ENCODE results near the gene OBSCN. TPM values are rescaled to one million over a fixed set of nuclear protein-coding genes. Genes with fewer than 3 reads are reported as not detected.
A peak's percentile ranks its signal among the peaks of the same experiment; 100 is the strongest.

Gene OBSCN
- total RNA-seq, 1 donor from 2014 or later = 316 TPM

DNA sequence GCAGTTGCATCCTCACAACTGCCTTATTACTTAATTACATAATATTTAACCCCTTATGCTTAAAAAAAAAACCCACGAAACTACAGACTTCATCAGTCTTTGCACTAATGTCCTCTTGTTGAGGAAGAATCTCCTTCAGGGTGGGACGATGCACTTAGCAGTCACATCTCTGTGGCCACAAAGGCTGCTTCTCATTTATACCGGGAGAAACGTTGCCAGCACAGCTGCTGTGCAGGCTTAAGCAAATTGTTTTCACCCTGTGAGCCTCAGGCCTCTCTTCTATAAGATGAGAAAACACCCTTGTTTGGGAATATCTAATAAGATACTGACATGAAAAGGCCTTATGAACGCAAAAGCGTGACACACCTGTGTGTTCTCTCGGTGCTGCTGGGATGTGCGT lies 2.9 kb upstream of the OBSCN start:
- Histone ChIP-seq H3K27ac (replicated peaks) (no peak overlapping the region), H3K4me1 (peaks cover 44% of the 10 kb centered on the region), H3K27me3 (ENCODE audit: low read depth) (peaks cover 9% of the 10 kb centered on the region), H3K36me3 (peaks cover 9% of the 10 kb centered on the region), H3K4me3 (no peak overlapping the region), H3K9me3 (replicated peaks) (peaks cover 3% of the 10 kb centered on the region)
- TF ChIP-seq, protein P1, sequence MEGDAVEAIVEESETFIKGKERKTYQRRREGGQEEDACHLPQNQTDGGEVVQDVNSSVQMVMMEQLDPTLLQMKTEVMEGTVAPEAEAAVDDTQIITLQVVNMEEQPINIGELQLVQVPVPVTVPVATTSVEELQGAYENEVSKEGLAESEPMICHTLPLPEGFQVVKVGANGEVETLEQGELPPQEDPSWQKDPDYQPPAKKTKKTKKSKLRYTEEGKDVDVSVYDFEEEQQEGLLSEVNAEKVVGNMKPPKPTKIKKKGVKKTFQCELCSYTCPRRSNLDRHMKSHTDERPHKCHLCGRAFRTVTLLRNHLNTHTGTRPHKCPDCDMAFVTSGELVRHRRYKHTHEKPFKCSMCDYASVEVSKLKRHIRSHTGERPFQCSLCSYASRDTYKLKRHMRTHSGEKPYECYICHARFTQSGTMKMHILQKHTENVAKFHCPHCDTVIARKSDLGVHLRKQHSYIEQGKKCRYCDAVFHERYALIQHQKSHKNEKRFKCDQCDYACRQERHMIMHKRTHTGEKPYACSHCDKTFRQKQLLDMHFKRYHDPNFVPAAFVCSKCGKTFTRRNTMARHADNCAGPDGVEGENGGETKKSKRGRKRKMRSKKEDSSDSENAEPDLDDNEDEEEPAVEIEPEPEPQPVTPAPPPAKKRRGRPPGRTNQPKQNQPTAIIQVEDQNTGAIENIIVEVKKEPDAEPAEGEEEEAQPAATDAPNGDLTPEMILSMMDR (IDR thresholded peaks at IDR 0.05; ENCODE audit: borderline replicate concordance) = no peak
- no peak for DNase-seq
- intact Hi-C loops (cut with micrococcal nuclease) = no loop called here

DNA sequence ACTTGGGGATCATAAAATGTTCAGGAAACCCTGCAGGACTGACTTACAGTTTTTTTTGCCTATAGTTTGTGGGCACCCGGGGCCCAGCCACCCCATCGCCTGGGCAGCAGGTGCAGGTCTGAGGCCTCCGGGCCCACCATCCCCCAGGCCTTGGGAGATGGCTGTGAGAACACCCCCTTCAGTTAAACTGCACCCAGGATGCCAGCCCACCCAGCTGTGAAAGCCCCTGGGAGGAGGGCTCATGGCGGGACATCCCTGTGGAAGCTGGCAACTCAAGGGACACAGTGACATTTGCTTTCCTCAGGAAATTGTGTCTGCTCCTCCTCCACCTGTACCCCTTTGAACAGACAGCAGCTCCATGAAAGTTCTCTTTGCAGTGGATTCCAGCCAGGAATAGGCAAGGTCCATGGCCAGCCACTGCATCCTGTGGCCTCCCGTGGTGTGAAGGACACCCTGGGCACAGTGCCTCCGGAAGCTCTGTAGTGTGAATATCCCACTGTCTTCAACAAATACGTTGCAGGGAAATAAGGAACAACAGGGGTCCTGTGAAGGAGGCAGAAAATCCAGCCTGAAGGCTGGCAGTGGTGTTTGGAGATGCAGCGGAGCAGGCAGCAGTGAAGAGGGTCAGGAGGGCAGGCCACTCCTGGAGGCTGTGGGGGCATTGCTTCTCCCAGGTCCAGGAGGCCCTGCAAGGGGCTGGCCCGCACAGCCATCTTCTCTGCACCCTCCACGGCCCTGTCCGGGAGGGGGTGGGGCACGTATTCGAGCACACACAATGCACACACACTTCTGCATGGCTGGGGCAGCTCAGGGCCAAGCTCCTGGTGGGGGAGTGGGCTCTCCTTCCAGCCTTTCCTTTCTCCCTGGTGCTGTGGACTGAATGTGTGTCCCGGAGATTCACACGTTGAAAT lies 2.1 kb upstream of the OBSCN start:
- Histone ChIP-seq H3K4me1 (peaks cover 52% of the 10 kb centered on the region), H3K27ac (replicated peaks) (peak overlapping the region; percentile 98), H3K27me3 (ENCODE audit: low read depth) (peaks cover 9% of the 10 kb centered on the region), H3K36me3 (peaks cover 4% of the 10 kb centered on the region), H3K4me3 (no peak overlapping the region), H3K9me3 (replicated peaks) (no peaks in the 10 kb centered on the region)
- DNase-seq = no peak
- TF ChIP-seq, protein P1 (IDR thresholded peaks at IDR 0.05; ENCODE audit: borderline replicate concordance) = no peak
- intact Hi-C loops (cut with micrococcal nuclease) = no loop called here

DNA sequence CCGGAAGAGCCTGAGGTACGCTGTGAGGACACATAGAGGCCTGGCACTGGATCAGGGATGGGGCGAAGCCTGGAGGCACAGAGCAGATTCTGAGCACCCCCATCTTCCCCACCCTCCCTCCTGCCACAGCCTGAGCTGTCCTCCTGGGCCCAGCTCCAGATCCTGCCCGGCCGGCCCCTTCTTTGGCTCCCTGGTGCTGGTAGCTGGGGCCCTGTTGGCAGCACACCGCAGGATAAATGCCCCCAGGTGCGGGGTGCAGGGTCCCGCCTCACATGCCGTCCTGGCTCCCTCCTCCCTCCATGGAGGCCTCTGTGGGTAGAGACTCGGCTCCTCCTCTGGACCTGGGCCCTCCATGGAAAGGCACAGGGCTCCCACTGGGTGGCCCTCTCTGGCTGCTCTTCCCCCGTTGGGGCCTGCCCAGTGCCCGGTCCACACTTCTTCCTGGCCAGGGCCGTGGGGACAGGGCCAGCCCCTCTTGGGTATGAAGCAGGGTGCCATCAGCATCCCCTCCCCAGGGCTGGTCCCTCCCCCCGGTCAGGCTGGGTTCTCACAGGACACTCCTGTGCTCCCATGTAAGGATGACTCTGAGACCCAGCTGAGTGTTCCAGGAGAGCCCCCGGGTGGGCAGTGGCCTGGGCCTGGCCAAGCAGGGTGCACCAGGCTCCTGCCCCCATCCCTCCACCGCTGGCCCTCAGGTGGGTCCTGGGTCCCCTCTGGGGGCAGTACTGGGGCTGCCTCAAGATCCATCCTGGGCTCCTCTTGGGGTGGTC lies 1.1 kb upstream of the OBSCN start:
- Histone ChIP-seq H3K27ac (replicated peaks) (peak overlapping the region; percentile 98), H3K4me1 (peaks cover 62% of the 10 kb centered on the region), H3K27me3 (ENCODE audit: low read depth) (peaks cover 17% of the 10 kb centered on the region), H3K36me3 (peaks cover 2% of the 10 kb centered on the region), H3K9me3 (replicated peaks) (no peaks in the 10 kb centered on the region), H3K4me3 (no peak overlapping the region)
- TF ChIP-seq, protein P1 (IDR thresholded peaks at IDR 0.05; ENCODE audit: borderline replicate concordance) = no peak
- no peak for DNase-seq
- intact Hi-C loops (cut with micrococcal nuclease) = no loop called here

DNA sequence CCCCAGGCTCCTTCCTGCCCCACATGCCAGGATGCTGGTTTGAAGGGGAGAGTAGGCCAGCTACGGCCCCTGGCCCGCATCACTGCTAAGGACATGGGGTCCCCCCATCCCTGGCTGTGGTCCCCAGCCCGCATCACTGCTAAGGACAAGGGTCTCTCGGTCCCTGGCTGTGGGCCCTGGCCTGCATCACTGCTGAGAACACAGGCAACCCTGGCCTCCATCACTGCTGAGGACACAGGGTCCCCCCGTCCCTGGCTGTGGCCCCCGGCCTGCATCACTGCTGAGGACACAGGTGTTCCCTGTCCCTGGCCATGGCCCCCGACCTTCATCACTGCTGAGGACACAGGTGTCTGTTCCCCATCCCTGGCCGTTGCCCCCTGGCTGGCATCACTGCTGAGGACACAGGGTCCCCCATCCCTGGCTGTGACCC lies 448 bp upstream of the OBSCN start:
- H3K27me3 ChIP-seq (ENCODE audit: low read depth) = peaks cover 24% of the 10 kb centered on the region
- intact Hi-C loops (cut with micrococcal nuclease) = no loop called here
- peaks cover 8% of the 10 kb centered on the region for H3K36me3 ChIP-seq
- TF ChIP-seq, protein P1 (IDR thresholded peaks at IDR 0.05; ENCODE audit: borderline replicate concordance) = no peak
- no peaks in the 10 kb centered on the region for H3K9me3 ChIP-seq (replicated peaks)
- DNase-seq = no peak
- H3K4me3 ChIP-seq = peak overlapping the region; percentile 77
- peaks cover 68% of the 10 kb centered on the region for H3K4me1 ChIP-seq
- peak overlapping the region; percentile 98 for H3K27ac ChIP-seq (replicated peaks)

DNA sequence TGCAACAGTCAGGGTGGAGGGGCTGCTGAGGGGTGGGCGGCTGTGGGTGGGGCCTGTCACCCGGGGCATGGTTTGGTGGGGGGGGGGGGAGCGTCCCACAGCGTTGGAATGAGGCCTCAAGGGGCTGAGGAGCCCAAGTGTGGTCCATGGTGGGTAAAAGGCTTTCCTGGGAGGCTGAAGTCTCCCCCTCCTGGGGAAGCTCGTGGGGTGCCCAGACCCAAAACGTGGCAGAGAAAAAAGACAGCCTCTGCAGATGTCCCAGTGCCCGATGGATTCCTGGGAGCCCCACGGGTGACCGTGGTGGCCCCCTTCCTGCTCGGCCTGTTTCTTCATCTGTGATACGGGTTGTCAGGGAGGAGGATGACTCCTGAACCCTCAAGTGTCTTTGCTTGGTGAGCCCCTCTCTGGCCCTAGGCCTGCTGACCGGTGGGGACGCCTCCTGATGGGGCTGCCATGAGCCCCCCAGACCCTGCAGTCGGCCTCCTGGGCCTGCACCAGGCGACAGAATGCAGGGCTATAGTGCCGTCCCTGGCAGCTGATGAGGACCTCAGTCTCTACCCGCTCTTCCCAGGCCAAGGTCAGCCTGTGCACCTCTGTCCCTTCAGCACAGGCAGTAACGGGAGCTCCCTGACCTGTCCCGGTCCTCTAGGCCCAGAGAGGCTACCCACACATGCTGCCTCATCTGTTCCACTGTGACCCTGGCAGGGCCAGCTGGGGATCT lies 1.1 kb downstream of the OBSCN start:
- intact Hi-C loops (cut with micrococcal nuclease) = no loop called here
- no peak for DNase-seq
- H3K36me3 ChIP-seq = peaks cover 11% of the 10 kb centered on the region
- no peaks in the 10 kb centered on the region for H3K9me3 ChIP-seq (replicated peaks)
- H3K27me3 ChIP-seq (ENCODE audit: low read depth) = peaks cover 31% of the 10 kb centered on the region
- H3K4me3 ChIP-seq = peak overlapping the region; percentile 77
- TF ChIP-seq, protein P1 (IDR thresholded peaks at IDR 0.05; ENCODE audit: borderline replicate concordance) = no peak
- peaks cover 82% of the 10 kb centered on the region for H3K4me1 ChIP-seq
- peak overlapping the region; percentile 98 for H3K27ac ChIP-seq (replicated peaks)

Data from left ventricle myocardium inferior (tissue), 1 donor.